T-helper 17 cell (primary cell): ENCODE data around the gene SNX3. TPM values are rescaled to one million over a fixed set of nuclear protein-coding genes. Genes with fewer than 3 reads are reported as not detected.

Source experiments
- ATAC-seq: fragments of 150-1000 bp; cut with Tn5 transposase; 2 replicates; pipeline ENCODE4 v1.10.0; 2021; ENCODE audit warnings: mild to moderate bottlenecking, moderate library complexity
- DNase-seq, 3 donors: peaks; one replicate each; pipeline versions ENCODE4 v3.0.0 to v3.0.0-alpha.2; 2020 to 2021
- H3K9me3 ChIP-seq: one replicate; pipeline ENCODE4 v1.7.0; 2013; ENCODE audit warnings: low read length, mild to moderate bottlenecking; ENCODE audit not compliant: control insufficient read depth, poor library complexity, severe bottlenecking
- H3K27ac Mint-ChIP-seq: one replicate; pipeline ENCODE4 v1.8.0; 2022; ENCODE audit warnings: mild to moderate bottlenecking, moderate library complexity, mixed read lengths
- H3K27me3 Mint-ChIP-seq: one replicate; pipeline ENCODE4 v1.8.0; 2022; ENCODE audit warnings: mixed read lengths
- H3K36me3 Mint-ChIP-seq: one replicate; pipeline ENCODE4 v1.8.0; 2022; ENCODE audit warnings: low read depth, mixed read lengths
- H3K4me1 Mint-ChIP-seq: one replicate; pipeline ENCODE4 v1.8.0; 2022; ENCODE audit warnings: mild to moderate bottlenecking, mixed read lengths
- H3K4me3 Mint-ChIP-seq: one replicate; pipeline ENCODE4 v1.8.0; 2022; ENCODE audit warnings: mild to moderate bottlenecking, moderate library complexity, mixed read lengths
- total RNA-seq, 4 donors: library from RNA in 2 of 4; stranded (reverse) in 2 of 4; gene quantifications; one replicate each; pipeline ENCODE4 v1.2.3 and lab custom pipeline; 2022 to 2026

SNX3 gene
- total RNA-seq, 2 donors from 2014 or later: 51.5 to 52.3 TPM

DNA sequence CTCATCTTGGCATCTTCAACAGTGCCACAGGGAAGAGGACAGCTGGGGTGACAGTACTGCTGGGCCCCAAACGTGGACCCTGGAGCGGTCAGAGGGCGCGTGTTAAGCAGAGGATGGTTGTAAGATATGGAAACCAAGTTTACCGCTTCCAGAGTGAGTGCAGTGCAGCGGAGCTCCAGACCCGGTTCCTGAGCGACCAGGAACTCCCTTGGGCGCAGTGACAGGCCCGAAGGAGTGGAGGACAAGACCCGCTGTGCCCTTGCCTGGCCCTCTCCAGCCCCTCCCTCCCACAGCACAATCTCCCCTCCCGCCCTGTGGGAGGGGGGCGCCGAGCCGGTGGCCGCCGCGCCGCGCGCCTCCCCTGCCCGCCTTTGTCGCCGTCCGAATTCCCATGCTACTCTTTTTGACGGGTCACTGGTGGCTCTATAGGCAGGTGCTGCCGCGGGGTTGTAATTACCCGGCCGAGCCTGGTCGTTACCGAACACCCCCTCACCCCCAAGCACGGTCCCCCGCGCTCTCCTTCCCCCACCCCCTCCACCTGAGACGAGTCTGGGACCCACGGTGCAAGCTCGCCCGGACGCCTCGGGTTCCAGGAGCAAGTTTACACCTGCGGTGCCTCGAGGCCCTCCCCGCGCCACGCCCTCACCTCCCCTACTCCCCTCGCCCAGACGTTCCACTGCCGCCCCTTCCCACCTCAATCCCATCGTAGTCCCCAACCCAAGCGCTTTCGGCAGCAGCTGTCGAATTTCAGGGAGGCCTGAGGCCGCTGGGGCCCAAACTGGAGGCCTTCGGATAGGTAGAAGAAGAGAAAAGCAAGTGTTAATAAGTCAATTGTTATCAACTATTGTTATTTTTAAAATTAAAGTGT is 91.1 kb downstream of the SNX3 start:
- Mint-ChIP-seq H3K27me3 (peaks cover 90% of the 10 kb centered on the region), H3K36me3 (peaks cover 5% of the 10 kb centered on the region), H3K4me1 (peaks cover 38% of the 10 kb centered on the region), H3K4me3 (peak overlapping the region; percentile 72), H3K27ac (no peak overlapping the region)
- DNase-seq (no peak), ATAC-seq (peak; percentile 25)
- H3K9me3 ChIP-seq: no peaks in the 10 kb centered on the region

DNA sequence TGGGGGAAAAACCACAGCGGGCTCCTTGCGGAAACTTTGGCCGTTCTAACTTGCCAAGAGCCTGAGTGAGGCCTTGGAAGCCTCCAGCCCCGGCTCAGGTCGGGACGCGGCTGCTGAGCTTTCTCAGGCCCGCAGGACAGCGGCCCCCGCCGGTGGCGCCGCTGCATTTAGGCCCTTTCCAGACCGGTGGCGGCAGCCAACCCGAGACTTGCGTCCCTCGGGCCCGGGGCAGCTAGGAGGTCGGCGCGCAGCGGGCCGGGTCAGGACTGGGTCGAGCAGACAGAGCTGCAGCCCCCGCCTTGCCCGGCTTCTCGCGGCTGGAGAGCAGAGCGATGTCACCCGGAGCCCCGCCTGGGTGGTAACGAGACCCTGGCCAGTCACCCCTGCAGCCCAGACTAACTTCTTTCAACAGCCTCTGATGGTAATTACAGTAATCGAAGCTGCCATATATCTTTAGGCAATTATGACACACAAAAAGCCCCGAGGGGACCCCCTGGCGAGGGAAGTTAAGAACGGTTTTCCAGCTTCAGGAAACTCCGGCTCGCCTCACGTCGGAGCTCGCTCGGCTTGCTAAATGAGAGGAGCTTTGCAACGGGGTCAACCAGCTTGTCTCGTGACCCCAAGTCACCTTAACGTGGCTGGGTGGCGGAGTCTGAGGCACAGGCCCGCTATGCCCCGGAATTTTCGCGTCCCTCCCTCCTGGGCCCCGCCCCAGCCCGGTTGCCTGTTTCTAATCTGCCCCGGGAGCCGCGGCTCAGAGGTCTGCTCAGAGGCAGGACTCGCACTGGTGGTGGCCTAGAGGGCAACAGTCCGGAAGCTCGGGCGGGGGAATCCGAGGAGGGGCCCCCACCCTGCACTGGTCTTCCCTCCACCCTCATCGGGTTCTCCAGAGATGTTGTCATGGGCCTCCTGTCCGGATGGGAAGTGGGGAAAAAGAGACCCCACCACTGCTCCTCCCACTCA is 92.1 kb downstream of the SNX3 start:
- Mint-ChIP-seq H3K4me1 (peaks cover 36% of the 10 kb centered on the region), H3K36me3 (peaks cover 5% of the 10 kb centered on the region), H3K4me3 (peak overlapping the region; percentile 72), H3K27ac (no peak overlapping the region), H3K27me3 (peaks cover 90% of the 10 kb centered on the region)
- DNase-seq (no peak), ATAC-seq (peak; percentile 51)
- no peaks in the 10 kb centered on the region for H3K9me3 ChIP-seq

DNA sequence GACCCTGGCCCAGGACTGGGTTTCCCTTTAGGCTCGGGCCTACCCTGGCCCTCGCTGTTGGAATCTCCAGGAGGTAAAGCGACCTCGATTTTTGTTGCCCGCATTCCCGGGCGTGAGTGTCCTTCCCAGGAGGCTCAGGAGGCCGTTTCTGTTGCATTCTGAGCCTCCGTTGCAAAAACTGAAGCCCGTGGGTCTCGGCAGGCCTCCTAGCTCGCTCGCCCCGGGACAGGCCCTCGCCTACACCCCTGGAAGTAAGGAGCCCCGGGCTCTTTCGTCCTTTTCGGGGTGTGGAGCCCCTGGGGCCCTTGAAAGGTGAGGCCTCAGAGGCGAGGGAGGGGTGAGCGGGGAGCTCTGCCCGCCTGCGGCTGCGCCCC is 92.8 kb downstream of the SNX3 start:
- Mint-ChIP-seq H3K4me1 (peaks cover 36% of the 10 kb centered on the region), H3K36me3 (peaks cover 5% of the 10 kb centered on the region), H3K4me3 (peak overlapping the region; percentile 72), H3K27me3 (peaks cover 94% of the 10 kb centered on the region), H3K27ac (no peak overlapping the region)
- no peaks in the 10 kb centered on the region for H3K9me3 ChIP-seq
- no peak for DNase-seq
- ATAC-seq: no peak

DNA sequence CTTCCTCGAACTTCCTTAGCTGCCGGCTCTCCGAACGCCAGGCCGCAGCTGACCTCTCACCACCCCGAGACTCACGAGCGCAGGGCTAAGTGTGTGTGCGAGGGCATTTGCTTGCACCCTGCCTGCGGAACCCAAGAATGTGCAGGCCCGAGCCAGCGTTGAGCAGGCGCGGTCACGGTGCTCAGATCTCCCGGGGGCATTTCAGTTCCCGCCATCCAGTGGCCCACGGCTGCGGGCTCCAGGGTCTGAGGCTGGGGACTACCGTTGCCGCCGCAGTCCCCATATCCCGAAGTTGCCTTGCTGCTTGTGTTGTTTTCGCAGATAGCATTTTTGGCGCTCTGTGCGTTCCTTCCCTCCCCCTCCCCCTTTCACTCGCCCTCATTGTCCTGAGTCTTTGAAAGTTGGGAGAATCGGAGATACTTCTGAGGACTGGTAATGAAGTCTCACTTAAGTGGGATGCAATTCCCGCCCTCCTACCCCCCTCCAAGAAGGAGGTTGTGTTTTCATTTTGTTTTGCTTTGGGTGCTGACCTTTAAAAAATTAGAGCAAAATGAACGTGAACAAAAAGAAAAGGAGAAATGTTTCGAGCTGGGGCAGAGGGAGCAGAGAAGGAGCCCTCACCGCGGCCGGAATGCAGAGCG is 93.3 kb downstream of the SNX3 start:
- Mint-ChIP-seq H3K36me3 (peaks cover 3% of the 10 kb centered on the region), H3K27me3 (peaks cover 94% of the 10 kb centered on the region), H3K4me3 (peak overlapping the region; percentile 72), H3K27ac (no peak overlapping the region), H3K4me1 (peaks cover 36% of the 10 kb centered on the region)
- H3K9me3 ChIP-seq: no peaks in the 10 kb centered on the region
- DNase-seq (no peak), ATAC-seq (no peak)

DNA sequence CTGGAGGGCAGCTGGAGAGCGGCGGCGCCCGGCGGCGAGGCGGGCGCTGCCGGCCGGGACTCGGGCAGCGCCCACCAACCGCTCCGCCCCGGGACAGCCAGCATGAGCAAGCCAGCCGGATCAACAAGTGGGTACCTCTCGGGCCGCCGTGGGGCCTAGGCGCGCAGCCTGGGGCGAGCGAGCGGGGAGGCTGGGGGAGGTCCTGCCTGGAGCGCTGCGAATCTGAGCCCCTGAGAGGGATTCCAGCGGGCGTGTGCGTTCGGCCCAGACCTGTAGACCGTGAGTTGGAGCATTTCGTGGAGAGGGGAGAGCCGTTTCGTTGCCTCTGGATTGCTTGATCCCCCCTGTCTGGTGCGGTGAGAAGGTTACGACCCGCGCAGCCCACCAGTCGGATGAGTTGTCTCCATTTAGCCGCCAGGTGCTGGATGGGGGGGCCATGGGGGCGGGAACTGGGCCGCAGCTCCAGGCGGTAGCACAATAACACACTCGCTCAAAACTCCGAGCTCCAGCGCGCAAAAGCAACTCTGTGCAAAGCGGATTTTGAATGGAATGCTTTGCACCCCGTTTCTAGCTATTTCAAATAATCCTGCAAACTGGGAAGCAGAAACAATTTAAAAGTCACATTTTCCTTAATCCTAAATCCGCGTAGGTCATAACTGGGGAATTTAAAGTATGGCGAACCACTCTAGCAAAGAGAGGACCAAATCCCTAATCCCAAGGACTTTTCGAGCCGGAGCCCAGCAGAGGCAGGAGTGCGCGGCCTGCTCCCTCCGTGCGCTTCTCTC is 94.0 kb downstream of the SNX3 start:
- Mint-ChIP-seq H3K4me1 (peaks cover 36% of the 10 kb centered on the region), H3K36me3 (peaks cover 3% of the 10 kb centered on the region), H3K27me3 (peaks cover 94% of the 10 kb centered on the region), H3K27ac (no peak overlapping the region), H3K4me3 (peak overlapping the region; percentile 72)
- no peaks in the 10 kb centered on the region for H3K9me3 ChIP-seq
- ATAC-seq (no peak), DNase-seq (no peak)

DNA sequence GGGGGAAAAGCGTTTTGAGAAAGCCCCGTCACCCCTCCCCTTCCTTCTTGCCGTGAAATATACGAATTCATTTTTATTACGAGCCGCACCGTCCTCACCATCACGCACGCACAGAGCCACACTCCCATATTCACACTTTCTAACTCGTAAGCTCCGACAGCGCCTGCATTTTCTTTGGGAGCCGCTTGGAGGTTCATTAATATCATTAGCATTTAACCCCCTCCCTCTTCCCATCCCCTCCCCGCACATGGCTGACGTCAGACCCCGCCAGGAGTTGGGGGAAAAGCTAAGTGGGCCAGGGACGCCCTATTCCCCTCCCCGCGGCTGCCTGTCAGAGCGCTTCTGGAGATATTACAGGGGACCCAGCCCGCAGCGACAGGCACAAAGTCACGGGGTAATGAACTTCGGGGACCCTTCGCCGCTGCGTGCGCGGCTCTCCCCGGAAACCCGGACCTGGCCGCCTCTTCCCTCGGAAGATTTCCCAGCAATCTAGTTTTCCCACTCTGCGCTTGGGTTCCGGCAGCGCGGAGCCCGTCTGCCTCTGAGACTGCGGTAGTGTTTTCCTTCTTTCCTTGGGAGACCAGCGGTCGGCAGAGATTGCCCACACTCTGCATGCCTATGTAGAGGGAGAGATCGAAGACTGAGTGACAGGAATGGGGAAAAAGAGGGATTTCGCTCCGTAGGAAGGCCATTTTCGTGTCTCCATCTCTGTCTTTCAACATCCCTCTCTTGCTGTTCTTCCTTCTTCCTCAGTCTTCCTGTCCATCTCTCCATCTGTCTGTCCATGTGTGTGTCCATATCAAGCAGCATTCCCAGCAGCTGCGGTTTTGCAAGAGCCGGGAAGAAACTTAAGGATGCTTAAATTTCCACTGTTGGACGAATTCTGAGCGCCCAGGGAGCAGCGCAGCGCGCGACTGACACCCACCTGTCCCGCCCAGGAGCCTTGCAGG is 94.9 kb downstream of the SNX3 start, which contains the start of gene NR2E1:
NR2E1 (plus strand) TSS at position 309 of the 950 bp plus-strand sequence. CDS start 744 bp downstream, outside the sequence.
- no peak for ATAC-seq
- H3K4me1 Mint-ChIP-seq: peaks cover 30% of the 10 kb centered on the region
- H3K27ac Mint-ChIP-seq: no peak within 1 kb of the TSS
- H3K27me3 Mint-ChIP-seq: peaks cover 94% of the 10 kb centered on the region
- H3K4me3 Mint-ChIP-seq: peak within 1 kb of the TSS; percentile 72
- H3K36me3 Mint-ChIP-seq: no peaks in the 10 kb centered on the region
- DNase-seq: no peak
- no peaks in the 10 kb centered on the region for H3K9me3 ChIP-seq

DNA sequence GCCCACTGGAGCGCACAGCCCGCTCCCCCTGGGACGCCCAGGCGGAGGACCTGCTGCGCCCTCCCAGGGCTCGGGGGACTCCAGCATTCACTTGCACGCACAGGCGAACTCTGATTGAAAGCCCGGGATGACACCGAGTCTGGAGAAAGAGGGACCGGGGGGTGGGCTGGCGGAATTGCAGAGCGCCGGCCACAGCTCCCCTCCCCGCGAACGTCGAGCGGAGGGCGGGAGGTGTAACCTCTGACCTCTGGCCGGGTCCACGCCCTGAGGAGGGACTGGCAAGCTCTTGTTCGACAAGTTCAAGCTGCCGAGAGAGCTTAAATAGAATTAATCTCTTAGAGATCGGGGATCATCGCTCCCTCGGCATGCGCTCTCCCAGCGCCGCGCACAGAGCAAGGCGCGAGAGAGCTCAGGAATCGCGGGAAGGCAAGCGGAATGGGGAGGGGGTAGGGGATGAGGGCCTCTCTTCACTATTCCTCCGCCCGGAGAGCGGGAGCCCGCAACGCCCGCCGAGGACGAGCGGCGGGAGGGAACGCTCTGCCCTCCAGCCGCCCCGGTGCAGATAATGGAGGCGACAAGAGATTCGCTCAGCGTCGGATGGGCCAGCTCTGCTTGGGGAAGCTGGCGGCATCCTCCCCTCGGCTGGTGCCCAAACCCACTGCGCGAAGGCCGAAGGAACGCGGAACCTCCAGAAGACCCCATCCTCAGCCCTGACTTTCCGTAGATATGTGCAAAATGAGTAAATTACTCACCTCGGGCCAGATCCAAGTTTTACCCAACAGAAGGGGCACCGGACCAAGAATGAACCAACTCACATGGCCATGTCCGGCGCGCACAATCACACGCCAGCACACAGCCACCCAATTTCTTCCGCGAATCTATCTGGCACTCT is 95.8 kb downstream of the SNX3 start:
- Mint-ChIP-seq H3K27ac (no peak overlapping the region), H3K4me1 (peaks cover 28% of the 10 kb centered on the region), H3K36me3 (no peaks in the 10 kb centered on the region), H3K27me3 (peaks cover 94% of the 10 kb centered on the region), H3K4me3 (peak overlapping the region; percentile 49)
- ATAC-seq (no peak), DNase-seq (no peak)
- no peaks in the 10 kb centered on the region for H3K9me3 ChIP-seq

DNA sequence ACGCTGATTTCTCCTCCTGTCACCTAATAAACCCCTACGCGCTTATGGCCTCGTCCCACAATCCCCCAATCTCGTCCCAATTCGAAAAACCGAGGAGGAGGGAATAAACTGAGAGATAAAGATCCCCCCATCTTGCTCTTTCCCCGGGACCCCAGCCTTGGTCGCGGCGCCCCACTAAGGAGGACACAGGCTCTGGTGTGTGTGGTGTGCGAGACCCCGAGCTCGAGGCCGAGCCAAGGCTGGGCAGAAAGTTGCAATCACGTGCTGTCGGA is 96.4 kb downstream of the SNX3 start:
- no peak for DNase-seq
- Mint-ChIP-seq H3K36me3 (no peaks in the 10 kb centered on the region), H3K4me3 (peak overlapping the region; percentile 39), H3K27me3 (peaks cover 94% of the 10 kb centered on the region), H3K27ac (no peak overlapping the region), H3K4me1 (peaks cover 28% of the 10 kb centered on the region)
- no peak for ATAC-seq
- H3K9me3 ChIP-seq: no peaks in the 10 kb centered on the region

DNA sequence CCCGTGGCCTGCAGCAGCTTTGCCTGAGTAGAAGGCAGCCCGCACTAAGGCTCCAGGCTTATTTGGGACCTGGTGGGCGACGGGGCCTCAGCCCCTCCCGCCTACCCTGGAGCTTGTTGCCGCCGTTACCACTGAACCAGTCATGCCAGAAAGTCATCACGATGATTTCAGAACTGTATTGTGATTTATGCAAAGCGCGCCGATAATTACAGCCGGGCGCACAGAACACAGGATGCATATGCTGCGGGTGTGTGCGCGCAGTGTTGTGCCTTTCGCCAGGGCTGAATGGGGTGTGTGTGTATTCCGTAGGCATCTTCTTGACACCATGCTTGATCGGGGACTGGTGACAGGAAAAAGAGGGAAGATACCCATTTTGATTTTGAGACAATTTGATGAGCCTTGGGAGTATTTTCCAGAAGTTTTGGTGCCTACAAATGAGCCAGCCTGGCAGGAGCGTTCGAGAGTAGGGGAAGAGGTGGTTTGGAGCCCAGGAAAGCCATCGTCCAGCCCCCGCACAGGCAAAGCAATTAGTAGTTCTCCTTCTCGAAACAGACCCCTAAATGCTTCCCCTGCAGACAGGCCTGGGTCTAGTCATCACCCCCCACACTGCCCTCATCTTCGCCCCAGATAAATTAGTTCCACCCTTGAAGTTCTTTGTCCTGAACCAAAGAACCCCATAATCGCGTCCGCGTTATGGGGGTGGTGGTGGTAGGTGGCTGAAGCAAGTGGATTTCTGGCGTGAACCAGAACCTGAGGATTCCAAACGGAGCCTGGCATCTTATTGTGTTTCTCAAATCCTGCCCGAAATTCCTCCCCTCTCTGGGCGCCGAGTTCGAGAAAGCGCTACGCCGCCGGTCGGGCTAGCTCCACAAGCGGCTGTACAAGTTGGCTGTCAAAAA is 96.9 kb downstream of the SNX3 start:
- Mint-ChIP-seq H3K36me3 (no peaks in the 10 kb centered on the region), H3K27me3 (peaks cover 94% of the 10 kb centered on the region), H3K4me3 (peak overlapping the region; percentile 19), H3K4me1 (peaks cover 23% of the 10 kb centered on the region), H3K27ac (no peak overlapping the region)
- H3K9me3 ChIP-seq: no peaks in the 10 kb centered on the region
- no peak for ATAC-seq
- DNase-seq: no peak

- Mint-ChIP-seq H3K36me3 (peaks cover 3% of the 10 kb centered on the region), H3K27me3 (peaks cover 94% of the 10 kb centered on the region), H3K4me3 (peak overlapping the region; percentile 19), H3K27ac (no peak overlapping the region), H3K4me1 (peaks cover 23% of the 10 kb centered on the region)
- no peaks in the 10 kb centered on the region for H3K9me3 ChIP-seq
- DNase-seq (no peak), ATAC-seq (peak; percentile 42)
Observed at GRCh38 chr6:108163267-108163643, 97.6 kb downstream of the SNX3 start.
